C4-2B (cell line): ENCODE data around the gene HLA-DMA.

ENCODE experiments used
- H3K27ac ChIP-seq: fragments of 450-650 bp; 2 replicates; pipeline ENCODE4 v1.5.1; 2017
- ZFX ChIP-seq: fragments of 450-650 bp; IDR thresholded peaks from 2 replicates; pipeline ENCODE4 v1.6.1; 2017
- TF ChIP-seq, protein P1 (sequence below): fragments of 450-650 bp; conservative IDR thresholded peaks from 2 replicates; pipeline ENCODE4 v1.5.1; 2017; ENCODE audit warnings: mild to moderate bottlenecking

The HLA-DMA gene

DNA sequence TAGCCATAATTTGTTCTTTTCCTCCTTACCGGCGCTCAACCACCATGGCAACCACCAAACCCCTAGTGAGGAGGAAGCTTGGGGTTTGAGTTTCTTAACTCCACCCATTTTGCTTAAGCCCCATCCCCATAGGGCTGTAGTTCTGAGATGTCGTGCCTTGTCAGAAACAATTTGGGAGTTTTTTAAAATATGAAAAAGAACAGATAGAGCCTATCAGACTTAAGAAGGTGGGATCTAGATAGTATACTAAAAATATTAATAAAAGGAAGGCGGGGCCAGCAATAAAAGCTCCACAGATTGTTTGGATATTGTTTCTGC, 21.1 kb upstream of the HLA-DMA start:
- TF ChIP-seq, protein P1, sequence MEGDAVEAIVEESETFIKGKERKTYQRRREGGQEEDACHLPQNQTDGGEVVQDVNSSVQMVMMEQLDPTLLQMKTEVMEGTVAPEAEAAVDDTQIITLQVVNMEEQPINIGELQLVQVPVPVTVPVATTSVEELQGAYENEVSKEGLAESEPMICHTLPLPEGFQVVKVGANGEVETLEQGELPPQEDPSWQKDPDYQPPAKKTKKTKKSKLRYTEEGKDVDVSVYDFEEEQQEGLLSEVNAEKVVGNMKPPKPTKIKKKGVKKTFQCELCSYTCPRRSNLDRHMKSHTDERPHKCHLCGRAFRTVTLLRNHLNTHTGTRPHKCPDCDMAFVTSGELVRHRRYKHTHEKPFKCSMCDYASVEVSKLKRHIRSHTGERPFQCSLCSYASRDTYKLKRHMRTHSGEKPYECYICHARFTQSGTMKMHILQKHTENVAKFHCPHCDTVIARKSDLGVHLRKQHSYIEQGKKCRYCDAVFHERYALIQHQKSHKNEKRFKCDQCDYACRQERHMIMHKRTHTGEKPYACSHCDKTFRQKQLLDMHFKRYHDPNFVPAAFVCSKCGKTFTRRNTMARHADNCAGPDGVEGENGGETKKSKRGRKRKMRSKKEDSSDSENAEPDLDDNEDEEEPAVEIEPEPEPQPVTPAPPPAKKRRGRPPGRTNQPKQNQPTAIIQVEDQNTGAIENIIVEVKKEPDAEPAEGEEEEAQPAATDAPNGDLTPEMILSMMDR: no peak
- TF ChIP-seq ZFX: no peak
- H3K27ac ChIP-seq: peak overlapping the region; percentile 99

DNA sequence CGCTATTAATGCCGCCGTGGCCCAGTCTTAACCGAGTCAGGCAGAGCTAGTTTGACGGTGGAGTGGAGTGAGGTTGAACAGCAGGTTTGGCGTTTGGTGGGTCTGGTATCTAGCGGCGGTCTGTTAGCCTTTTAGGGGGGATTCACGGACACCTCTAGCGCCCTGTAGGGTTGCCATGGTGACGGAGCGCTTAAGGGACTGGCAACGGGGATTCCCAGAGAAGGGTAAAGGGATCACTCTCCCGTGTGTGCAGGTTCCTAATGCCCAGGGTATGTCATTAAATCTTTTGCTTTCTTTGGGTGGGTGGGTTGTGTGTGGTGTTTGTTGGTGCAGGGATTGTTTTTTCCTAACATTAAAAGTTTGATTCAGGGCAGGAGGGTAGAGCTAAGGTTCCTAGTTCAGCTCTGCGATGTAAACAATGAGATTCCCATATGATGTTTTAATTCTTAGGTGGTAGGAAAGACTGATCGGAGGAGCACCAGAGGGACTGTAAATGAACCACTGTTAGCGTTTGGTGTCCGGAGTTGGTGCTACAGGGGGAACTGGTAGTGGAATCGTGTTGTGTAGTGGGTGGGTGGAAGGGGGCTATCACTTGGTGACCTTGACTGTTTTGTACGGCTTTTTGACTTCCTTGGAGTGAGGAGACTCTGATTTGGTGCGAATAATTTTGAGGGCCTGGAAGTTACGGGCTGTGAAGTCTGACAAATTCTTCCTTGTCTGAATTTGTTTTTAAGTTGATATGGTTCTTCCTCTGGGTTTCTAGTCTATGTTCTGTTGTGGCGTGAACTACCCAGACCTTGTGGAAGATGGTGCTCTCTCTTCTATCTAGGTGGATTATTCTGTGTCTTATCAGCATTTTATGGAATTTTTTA, 20.5 kb upstream of the HLA-DMA start:
- TF ChIP-seq, protein P1: no peak
- no peak for TF ChIP-seq ZFX

DNA sequence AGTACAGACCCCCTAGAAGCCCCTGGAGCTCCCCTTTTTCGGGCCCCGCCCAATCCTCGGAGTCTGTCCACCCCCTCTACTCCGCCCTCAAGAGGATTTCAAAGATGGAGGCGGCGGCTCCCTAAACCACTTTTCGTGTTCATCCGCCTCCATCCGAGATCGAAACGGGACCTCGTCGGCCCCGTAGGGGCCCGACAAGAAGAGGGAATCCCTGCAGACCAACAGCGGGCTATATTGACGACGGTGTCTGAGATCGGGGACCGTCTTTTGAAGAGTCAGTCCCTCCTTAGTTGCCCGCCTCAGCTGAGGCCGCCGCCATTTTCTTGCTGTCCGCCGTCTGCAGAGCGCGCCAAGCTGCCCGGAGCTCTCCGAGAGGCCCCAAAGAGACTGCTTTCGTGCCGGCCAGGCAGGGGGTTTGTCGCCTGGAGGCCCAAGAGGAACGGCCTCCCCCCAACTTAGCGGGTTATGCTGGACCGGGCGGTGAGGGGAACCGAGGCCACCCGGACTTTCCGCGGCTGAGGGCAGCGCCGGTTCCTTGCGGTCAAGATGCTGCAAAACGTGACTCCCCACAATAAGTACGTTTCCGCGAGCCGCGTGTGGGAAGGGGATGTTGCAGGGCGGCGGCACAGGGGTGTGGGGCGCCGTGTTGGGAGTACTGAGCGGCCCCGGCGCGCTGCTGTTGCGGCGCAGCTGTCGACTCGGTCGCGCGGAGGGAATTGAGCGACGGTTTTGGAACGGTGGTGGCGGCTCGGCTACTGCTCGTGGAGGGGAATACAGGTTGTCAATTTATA, 19.7 kb upstream of the HLA-DMA start:
- peak overlapping the region; percentile 99 for H3K27ac ChIP-seq
- TF ChIP-seq, protein P1: no peak
- no peak for TF ChIP-seq ZFX

More for the DNA sequence above, 20.5 kb upstream of the HLA-DMA start:
- H3K27ac ChIP-seq: peak overlapping the region; percentile 99

DNA sequence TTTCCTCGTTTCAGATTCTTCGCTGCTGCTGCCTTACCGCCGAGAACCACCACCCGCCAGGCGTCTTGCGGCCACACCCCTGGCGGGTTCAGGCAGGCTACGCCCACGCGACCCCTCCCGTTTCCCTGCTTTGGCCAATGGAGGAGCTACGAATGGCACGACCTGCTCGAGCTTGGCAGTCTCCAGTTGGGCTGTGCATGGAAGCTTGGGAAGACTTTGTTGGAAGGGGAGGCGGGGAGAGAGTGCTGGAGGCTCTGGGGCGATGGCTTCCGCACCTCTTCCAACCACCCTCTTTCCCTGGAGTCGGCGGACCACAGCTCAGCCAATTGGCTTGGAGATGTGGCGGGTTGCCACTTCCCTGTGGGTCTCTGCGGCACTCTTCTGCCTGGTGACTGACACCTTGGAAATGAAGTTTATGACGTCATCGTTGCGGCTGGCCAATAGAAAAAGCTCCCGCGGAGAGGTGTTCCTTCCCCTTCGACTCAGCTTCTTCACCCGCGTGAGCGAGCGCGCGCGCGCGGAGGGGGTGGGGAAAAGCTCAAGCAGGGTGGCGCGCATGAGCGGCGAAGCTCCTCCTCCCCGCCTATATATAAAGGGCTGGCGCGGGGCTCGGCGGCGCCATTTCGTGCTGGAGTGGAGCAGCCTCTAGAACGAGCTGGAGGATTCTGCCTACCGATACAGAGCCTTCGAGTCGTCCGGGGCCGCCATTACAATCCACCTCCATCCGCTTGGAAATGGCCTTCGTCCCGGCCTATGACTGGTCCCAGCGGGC, 18.9 kb upstream of the HLA-DMA start:
- TF ChIP-seq ZFX: no peak
- TF ChIP-seq, protein P1: no peak
- H3K27ac ChIP-seq: peak overlapping the region; percentile 99

DNA sequence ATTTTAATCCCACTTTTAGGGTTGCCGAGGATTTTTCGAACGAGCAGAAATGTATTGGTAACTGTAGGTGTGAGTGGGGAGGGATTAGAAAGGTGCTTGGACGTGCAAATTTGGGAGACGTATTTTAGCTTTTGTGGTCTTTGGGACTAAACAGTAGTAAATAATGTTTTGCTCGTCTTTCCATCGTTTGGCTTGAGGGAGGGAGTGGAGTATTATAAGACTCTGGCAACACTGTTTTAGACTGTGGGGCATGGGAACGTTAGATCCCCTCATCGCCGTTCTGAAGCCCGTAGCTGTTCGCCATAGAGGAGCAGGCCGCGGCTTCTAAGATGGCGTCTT, 18.3 kb upstream of the HLA-DMA start:
- TF ChIP-seq ZFX: peak; percentile 41; the same call in 1 of the 2 replicates
- TF ChIP-seq, protein P1: no peak
- peak overlapping the region; percentile 99 for H3K27ac ChIP-seq

DNA sequence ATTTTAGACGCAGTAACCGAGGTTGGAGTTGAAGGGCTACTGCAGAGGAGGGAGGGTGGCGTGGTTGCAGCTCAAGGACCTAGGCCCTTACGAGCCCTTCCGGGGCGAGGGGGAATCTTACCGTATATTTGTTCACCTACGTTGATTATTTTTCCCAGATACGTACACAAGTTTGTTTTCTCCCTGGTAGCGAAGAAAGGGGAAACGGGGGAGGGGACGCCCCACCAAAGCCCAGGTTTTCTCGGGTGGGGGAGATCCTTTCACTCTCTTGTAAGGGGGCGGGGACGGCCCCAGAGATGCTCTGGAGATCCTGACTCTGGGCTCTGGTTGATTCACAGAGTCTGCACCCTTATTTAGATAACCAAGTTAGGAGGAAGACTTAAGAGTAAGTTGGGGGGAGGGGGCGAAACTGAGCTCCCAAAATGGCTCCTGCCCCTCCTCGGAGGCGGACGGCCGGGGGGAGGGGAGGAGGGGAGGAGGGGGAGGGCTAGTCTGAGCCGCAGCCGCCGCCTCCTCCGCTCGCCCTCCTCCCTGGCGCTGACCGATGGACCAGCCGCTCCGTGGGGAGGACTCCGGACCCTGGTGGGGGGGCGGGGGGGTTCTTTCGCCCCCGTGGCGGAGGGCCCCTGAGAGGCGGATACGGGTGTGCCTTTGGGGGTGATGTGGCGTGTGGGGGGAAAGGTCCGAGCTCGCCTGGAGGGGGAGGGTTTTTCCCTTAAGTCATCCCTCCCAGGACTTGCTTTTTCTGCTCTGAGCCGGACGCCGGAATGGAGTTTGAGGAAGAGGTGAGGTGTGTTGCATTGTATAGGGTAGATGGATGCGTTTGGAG, 17.7 kb upstream of the HLA-DMA start:
- H3K27ac ChIP-seq: peak overlapping the region; percentile 99
- TF ChIP-seq, protein P1: no peak
- no peak for TF ChIP-seq ZFX
